Loucy (cell line): ENCODE measurements around the gene EDAR.

ENCODE experiments used
- EZH2phosphoT487 ChIP-seq: fragments of 200-600 bp; IDR thresholded peaks from 2 replicates; pipeline ENCODE4 v1.6.1; 2018; ENCODE audit warnings: antibody characterized with exemption, mild to moderate bottlenecking, moderate library complexity, borderline replicate concordance
- TF ChIP-seq, protein P1 (sequence below): fragments of 200-600 bp; sonication (generic); conservative IDR thresholded peaks from 2 replicates; pipeline ENCODE4 v1.5.1; 2014; ENCODE audit warnings: mild to moderate bottlenecking, antibody characterized with exemption, low read length

DNA sequence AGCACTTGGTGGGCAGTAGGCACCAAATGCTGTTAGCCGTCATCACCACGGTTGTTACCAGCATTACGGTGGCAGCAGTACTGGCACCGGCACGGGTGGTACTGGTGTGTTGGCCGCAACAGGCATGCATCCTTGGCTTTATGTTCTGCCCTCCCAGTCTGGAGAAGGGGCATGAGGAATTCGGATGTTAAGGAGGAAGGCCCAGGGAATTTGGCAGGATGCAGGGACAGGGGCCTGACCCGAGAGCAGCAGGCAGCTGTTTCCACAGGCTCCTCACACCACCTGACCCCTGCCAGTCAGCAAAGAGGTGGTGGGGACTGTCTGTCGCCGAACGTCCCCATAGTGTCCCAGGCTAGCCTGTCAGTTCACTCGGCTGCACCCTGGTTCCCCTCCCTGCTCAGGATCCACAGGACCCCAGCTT is 79.0 kb downstream of the EDAR start:
- TF ChIP-seq, protein P1, sequence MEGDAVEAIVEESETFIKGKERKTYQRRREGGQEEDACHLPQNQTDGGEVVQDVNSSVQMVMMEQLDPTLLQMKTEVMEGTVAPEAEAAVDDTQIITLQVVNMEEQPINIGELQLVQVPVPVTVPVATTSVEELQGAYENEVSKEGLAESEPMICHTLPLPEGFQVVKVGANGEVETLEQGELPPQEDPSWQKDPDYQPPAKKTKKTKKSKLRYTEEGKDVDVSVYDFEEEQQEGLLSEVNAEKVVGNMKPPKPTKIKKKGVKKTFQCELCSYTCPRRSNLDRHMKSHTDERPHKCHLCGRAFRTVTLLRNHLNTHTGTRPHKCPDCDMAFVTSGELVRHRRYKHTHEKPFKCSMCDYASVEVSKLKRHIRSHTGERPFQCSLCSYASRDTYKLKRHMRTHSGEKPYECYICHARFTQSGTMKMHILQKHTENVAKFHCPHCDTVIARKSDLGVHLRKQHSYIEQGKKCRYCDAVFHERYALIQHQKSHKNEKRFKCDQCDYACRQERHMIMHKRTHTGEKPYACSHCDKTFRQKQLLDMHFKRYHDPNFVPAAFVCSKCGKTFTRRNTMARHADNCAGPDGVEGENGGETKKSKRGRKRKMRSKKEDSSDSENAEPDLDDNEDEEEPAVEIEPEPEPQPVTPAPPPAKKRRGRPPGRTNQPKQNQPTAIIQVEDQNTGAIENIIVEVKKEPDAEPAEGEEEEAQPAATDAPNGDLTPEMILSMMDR = no peak
- no peak for TF ChIP-seq EZH2phosphoT487
